Fibroblast of the conjunctiva (primary cell): ENCODE results near the gene TDRD10.

Source experiments
- DNase-seq: peaks from one replicate; pipeline ENCODE4 v3.0.0-alpha.2; 2010; ENCODE audit warnings: low read depth

Gene TDRD10, protein sequence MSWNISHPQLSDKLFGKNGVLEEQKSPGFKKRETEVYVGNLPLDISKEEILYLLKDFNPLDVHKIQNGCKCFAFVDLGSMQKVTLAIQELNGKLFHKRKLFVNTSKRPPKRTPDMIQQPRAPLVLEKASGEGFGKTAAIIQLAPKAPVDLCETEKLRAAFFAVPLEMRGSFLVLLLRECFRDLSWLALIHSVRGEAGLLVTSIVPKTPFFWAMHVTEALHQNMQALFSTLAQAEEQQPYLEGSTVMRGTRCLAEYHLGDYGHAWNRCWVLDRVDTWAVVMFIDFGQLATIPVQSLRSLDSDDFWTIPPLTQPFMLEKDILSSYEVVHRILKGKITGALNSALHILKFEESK

DNA sequence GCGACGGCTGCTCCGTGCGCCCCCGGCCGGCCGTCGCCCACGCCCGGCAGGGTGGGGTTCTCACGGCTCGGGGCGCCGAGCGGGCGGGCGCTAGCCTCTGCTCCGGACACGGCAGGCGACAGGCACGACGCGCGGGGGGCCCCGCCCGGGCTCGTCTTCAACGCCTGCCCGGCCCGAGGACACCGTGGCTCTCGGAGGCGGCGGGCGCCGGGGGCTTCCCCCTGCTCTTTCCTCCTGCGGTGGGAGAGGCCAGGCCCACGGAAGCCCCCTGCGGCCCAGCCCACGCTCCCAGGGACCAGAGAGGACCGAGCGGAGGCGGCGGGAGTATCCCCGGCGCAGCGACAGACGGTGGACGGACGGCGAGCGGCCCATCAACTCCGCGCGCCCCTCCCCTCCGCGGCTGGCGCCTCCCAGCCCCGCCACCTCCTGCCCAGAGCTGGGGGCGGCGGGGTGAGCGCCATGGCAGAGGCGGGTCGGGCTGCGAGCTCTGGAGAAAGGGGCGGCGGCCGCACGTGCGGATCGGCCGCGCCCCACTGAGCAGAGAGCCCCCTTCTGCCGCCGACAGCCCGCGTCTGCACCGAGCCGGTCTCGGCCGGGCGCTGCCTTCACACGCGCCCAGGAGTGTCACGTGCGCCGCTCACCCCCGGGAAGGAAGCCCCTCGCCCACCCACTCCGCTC lies at the start of gene TDRD10, which contains the start of gene SHE:
TDRD10 (plus strand) TSS at position 154 of the 678 bp plus-strand sequence. CDS start 4,685 bp downstream, outside the sequence.
SHE (minus strand) TSS at position 347 of the 678 bp plus-strand sequence. CDS start 386 bp downstream, outside the sequence.
- DNase-seq = no peak

DNA sequence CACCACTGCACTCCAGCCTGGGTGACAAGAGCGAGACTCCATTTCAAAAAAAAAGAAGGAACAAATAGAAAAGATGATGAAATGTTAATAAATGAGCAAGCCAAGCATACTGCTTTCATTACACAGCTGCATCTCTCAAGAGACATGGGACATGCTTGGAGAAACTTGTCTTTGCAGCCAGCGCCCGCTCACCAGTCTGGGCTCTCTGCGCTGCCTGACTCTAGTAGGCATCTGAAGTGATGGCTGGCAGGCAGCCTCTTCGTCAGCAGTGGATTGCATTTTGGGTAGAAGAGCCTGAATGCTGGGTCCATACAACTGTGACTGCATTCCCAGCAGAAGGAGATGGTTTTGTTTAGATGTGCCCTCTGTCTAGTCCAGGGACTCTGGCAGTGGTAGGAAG lies 48.9 kb upstream of the TDRD10 start:
- no peak for DNase-seq

DNA sequence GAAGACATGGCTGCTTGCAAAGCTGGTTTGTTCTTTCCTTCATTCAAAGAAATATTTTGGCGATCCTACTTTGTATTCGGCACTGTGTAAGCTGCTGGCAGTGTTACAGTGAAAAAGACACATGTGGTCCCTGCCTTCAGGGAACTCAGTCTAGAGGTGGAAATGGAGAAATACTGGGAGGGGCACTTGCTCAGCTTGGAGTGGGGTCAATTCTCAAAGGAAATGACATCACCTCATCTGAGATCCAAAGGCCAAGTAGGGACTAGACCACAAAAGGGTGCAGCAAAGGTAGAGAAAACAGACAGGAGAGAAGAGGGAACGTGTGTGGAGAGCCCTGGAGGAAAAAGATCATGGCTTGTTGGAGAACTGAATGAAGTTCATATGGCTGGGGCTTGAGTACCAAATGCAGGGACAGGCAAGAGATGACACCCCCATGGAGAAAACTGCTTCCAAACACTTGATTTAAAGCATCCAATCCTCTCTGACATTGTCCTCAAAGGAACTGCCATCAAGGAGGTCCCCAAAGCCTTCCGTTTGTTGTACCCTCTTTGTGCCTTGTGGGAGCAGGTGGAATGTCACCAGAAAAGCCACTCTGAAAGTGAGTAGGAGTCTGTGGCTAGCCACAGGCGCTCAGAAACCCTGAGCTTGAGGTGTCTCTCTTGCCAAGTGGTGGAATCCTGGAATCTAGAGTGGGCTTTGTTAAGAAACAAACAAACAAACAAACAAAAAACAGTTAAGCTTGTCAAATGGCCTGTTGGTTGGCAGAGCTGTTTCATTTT lies 48.3 kb upstream of the TDRD10 start:
- DNase-seq = peak; percentile 43

DNA sequence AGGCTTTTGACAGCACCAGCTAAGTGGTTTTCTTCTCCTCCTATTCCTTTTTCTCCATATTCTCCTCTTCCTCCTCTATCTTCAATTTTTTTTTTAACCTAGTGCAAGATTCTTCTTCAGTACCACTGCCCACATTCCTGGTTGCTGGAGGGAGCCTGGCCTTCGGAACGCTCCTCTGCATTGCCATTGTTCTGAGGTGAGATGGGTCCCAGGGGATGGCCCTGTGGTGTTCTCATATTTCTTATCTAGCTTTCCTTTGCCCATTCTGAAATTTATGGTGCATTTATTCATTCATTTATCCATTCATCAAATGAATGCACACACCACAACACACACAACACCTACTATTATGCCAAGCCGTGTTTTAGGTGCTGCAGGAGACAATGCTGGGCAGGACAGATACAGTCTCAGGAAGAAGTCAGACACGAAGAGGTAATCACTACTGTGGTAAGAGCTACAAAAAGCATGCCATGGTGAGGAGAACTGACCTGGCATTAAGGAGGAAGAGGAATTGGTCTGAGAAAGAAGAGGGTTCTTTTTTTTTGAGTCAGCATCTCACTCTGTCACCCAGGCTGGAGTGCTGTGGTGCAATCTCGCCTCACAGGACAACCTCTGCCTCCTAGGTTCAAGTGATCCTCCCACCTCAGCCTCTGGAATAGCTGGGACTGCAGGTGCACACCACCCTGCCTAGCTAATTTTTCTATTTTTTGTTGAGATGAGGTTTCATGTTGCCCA lies 47.5 kb upstream of the TDRD10 start:
- no peak for DNase-seq

DNA sequence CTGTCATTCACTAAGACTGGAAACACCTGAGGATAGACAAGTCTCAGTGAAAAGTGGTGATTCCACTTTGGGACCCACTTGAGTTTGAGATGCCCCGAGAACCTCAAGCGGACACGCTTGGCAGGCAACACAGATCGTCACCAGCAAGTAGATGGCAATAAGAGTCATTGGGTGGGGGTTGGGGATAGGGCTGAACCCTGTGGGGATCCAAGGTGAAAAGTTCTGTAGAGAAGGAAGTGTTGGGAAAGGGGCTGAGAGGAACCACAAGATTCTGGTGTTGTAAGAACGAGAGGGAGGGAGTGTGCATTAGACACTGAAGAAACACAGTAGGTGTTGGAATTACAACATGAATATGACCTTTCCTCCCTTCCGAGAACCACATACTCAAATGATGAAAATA lies 45.4 kb upstream of the TDRD10 start:
- no peak for DNase-seq

DNA sequence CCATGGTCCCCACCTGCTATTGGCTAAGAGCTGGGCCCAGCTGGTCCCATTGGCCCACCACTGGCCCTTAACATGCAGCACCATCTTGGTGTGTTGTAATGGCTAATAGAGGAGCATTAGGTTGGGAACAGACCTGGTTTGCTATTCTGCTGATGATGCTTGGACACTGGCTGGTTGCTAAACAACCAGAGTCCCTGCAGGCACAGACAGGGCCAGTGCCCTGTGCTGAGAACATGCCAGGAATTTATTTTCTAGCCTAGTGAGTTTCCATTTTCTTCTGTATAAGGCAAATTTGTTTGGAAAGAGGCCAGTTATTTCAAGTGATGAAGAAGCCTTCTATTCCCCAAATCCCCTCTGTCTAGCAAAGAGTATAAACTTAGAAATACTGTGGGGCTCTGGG lies 42.9 kb upstream of the TDRD10 start:
- no peak for DNase-seq

DNA sequence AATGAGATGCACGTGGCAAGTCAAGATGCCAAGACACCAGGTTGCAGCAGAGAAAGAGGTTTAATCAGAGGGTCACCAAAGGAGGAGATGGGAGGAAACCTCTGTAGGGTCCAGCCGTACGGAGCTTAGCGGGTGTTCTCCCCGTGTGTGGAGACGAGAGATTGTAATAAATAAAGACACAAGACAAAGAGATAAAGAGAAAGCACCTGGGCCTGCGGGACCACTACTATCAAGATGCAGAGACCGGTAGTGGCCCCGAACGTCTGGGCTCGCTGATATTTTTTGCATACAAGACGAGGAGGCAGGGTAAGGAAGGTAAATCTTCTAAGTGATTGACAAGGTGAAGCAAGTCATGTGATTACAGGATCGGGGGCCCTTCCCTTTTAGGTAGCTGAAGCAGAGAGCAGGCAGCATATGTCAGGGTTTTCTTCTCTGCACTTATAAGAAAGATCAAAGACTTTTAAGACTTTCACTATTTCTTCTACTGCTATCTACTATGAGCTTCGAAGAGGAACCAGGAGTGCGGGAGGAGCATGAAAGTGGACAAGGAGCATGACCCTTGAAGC lies 41.2 kb upstream of the TDRD10 start:
- DNase-seq = no peak

DNA sequence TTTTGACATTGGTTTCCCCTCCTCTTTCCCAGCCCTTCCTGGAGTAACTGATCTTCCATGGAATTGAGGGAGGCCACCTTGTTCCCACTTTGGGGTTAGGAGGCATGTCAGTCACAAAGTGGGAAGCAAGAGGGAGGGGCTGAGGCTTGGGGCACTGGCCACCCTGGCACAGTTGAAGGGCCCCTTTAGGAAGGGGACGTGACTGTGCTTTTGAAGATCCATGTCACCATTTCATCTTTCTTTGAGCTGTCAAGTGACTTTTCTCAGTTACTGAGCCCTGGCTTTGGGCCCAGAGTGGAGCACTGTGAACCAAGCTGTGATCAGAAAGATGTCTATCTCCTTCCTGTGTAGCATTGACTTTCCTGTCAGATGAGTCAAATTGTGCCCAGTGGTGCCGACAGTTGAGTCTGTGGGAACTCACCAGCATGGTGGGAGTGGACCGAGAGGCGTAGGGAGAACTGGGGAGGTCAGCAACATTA lies 38.5 kb upstream of the TDRD10 start:
- DNase-seq = no peak

DNA sequence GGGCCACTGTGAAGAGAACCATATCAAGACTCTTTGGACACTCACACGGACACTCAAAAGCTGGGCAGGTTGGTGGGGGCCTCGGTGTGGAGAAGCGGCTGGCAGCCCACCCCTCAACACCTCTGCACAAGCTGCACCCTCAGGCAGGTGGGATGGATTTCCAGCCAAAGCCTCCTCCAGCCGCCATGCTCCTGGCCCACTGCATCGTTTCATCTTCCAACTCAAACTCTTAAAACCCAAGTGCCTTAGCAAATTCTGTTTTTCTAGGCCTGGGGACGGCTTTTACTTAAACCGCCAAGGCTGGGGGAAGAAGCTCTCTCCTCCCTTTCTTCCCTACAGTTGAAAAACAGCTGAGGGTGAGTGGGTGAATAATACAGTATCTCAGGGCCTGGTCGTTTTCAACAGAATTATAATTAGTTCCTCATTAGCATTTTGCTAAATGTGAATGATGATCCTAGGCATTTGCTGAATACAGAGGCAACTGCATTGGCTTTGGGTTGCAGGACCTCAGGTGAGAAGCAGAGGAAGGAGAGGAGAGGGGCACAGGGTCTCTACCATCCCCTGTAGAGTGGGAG lies 36.3 kb upstream of the TDRD10 start:
- no peak for DNase-seq

DNA sequence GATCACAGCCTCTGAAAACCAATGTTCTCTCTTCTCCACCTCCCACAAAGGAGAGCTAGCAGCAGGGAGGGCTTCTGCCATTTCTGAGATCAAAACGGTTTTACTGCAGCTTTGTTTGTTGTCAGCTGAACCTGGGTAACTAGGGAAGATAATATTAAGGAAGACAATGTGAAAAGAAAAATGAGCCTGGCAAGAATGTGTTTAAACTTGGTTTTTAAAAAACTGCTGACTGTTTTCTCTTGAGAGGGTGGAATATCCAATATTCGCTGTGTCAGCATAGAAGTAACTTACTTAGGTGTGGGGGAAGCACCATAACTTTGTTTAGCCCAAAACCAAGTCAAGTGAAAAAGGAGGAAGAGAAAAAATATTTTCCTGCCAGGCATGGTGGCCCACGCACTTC lies 35.8 kb upstream of the TDRD10 start:
- no peak for DNase-seq

DNA sequence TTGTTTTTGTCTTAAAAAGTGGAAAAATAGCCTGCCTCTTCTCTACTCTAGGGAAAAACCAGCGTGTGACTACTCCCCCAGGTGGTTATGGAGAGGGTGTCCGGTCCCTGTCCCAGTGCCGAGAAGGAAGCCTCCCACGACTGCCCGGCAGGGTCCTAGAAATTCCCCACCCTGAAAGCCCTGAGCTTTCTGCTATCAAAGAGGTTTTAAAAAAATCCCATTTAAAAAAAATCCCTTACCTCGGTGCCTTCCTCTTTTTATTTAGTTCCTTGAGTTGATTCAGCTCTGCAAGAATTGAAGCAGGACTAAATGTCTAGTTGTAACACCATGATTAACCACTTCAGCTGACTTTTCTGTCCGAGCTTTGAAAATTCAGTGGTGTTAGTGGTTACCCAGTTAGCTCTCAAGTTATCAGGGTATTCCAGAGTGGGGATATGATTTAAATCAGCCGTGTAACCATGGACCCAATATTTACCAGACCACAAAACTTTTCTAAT lies 35.0 kb upstream of the TDRD10 start:
- DNase-seq = no peak

DNA sequence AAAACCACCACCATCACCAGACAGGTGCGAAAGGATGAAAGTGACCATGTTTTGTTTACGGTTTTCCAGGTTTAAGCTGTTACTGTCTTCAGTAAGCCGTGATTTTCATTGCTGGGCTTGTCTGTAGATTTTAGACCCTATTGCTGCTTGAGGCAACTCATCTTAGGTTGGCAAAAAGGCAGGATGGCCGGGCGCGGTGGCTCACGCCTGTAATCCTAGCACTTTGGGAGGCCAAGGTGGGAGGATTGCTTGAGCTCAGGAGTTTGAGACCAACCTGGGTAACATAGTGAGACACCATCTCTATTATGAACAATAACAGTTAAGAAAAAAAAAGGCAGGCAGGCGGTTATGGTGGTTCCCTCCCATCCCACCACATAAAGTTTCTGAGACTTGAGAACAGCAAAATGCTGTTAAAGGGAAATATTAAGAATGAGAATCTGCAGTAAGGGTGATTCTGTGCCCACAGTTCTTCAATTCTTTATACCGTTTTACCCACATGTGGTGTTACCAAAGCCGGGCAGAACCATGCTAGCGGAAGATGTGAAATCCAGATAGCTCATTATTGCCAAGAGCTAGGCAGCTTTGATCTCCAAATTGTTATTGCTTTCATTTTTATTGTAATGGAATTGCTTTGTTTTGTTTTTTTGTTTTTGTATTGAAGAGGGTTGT lies 34.5 kb upstream of the TDRD10 start:
- no peak for DNase-seq

DNA sequence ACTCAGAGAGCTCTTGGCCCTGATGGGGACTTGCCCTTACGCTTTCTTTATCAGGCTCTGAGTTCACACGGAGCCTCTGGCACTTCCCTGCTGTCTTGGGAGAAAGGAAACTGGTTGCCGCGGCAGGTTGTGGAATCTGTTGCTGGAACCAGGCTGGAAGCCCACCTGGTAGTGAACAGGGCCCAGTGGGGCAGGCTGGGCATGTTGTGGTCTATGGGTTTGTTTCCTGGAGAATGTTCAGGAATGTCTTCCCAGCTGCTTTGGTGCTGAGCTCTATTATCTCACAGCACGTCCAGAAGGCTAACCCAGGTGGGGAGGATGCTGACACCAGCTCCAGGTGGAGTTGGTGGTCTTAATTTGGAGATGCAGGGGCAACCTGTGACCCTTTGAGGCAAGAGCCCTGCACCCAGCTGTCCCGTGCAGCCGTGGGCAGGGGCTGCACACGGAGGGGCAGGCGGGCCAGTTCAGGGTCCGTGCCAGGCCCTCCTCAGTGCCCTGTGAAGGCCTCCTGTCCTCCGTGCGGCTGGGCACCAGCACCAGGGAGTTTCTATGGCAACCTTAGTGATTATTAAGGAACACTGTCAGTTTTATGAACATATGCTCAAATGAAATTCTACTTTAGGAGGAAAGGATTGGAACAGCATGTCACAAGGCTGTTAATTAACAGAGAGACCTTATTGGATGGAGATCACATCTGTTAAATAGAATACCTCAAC lies 33.3 kb upstream of the TDRD10 start:
- DNase-seq = no peak

DNA sequence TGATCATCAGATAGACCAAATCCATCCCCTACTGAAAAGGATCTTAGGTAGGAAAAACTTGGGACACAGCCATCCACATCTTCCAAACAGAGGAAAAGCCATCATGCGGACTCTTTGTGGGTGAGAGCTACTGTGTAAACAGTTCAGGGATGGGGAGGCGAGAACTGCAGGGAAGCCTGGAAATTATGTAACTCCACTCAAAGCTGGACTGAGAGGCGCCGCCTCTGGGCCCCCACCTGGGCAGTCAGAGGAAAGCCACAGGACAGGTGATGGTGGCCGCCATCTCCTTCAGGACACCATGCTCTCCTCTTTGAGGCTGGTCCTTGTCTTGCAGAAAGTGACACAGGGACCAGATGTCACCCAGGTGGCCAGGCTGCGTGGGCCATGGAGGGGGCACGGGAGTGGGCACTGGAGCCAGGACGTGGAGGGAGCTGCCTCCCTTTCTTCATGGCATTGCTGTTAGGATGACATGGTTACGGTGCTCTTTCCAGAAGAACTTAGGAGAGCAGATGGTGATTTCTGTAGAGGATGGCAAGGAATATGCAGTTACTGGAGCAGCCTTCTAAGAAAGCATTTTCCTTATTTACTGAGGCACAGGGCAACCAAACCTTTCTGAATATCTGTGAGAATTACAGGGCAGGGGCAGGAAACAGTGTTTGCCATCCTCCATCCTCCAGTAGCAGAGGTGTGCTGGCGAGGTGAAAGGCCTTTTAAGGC lies 32.0 kb upstream of the TDRD10 start:
- no peak for DNase-seq

DNA sequence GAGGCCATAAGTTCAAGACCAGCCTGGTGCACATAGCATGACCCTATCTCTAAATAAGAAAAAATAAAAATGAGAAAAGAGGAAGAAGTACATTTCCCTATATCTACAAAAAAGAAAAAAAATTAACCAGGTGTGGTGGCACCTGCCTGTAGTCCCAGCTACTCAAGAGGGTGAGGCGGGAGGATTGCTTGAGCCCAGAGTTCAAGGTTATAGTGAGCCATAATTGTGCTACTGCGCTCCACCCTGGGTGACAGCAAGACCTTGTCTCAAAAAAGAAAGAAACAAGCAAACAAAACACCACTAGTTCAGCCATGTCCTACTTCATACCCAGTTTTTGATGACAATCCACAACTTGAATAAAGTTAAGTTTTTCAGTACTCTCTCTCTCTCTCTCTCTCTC lies 30.7 kb upstream of the TDRD10 start:
- DNase-seq = no peak

DNA sequence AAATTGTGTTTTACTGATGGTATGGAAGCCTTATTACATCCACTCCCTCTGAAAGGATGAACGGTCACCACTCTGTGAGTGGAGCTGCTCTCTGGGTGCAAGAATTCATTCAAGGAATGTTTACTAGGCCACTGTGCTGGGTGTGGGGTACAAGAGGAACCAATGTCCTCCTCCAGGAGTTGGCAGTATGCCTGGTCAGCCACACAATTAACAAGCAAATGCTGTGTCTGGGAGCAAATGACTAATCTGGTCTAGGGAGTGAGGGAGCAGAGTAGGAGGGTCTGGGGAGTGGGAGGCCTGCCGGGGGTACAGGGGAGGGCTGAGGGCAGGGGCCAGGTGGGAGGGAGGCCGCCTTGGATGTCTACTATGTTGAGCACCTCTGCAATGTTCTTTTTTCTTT lies 27.2 kb upstream of the TDRD10 start:
- DNase-seq = no peak

DNA sequence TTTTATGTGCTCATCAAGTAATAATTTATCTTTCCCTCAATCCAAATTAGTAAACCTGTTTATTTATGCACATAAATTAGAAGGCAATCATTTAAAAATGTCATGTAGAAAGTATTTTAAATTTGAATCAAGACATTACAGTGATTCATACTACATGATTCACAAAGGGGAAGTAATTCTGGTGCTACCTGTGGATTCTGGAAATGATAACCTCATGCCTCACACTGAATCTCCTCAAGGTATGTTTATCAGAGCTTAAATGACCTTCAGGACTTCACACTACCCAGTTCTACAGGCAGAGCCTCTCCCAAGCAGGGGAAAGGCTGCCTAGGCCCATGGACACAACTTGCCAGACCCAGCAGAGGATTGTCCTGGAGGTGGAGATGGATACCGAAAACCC lies 25.2 kb upstream of the TDRD10 start:
- no peak for DNase-seq

DNA sequence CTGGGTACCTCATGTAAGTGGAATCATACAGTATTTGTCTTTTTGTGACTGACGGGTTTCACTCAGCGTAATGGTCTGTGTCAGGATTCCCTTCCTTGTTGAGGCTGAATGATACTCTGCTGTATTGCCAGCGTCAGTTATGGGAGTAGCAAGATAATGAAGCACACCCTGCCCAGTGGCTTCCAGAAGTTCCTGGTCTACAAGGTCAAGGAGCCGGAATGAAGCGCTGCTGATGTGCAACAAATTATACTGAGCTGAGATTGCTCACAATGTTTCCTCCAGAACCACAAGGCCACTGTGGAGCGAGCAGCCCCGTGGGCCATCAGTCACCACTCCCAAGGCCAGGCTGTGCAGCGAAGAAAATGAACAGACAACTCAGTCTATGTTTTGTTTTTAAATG lies 24.0 kb upstream of the TDRD10 start:
- DNase-seq = no peak

DNA sequence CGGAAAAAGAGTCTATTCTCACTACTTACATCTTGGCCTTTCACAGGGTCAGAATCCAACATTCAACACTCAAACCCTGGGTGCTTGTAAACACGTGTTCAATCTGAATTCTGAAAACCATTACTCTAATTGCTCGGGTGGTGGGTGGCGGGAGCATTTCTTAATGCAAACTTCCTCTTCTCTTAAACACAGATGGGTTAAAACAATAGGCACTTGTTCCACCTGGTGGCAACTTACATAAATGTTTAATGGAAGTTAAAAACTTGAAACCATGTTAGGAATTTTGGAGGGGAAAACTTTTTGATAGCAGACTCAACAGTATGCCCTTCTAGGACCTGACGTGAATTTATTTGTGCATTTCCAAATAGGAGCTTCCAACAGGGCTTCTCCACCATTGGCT lies 23.4 kb upstream of the TDRD10 start:
- DNase-seq = no peak
